Epithelial cell of proximal tubule (primary cell): ENCODE data around the gene RRH. TPM values are rescaled to one million over a fixed set of nuclear protein-coding genes. Genes with fewer than 3 reads are reported as not detected.
"Not testable (repeated sequence)": the region's sequence is repeated elsewhere in the genome, so short reads cannot be mapped to it uniquely, and the experiment has no call there.

ENCODE experiments used
- DNase-seq: peaks from one replicate; pipeline ENCODE4 v3.0.0-alpha.2; 2011; ENCODE audit warnings: low read depth
- H3K4me3 ChIP-seq: 2 replicates; pipeline ENCODE4 v1.5.1; 2011; ENCODE audit warnings: low read depth, mild to moderate bottlenecking, low read length
- CTCF ChIP-seq: conservative IDR thresholded peaks from 2 replicates; pipeline ENCODE4 v1.5.1; 2012; ENCODE audit warnings: low read depth, mild to moderate bottlenecking, low read length
- total RNA-seq: library from RNA; depleted of rRNA; stranded (reverse); fragments of >200 nt; gene quantifications from 2 replicates; pipeline ENCODE4 v1.2.3, GENCODE V29; 2015

RRH gene
- total RNA-seq, 1 donor from 2014 or later = not detected

GRCh38 chr4:109836985-109837384 is 9.2 kb downstream of the RRH start:
- no peak for TF ChIP-seq CTCF
- H3K4me3 ChIP-seq = no peak overlapping the region
- DNase-seq = no peak

GRCh38 chr4:109846395-109847098 is 18.8 kb downstream of the RRH start:
- no peak for DNase-seq
- no peak for TF ChIP-seq CTCF
- H3K4me3 ChIP-seq = no peak overlapping the region

GRCh38 chr4:109847896-109848442 is 20.2 kb downstream of the RRH start, which contains the start of gene LRIT3:
Gene LRIT3 (plus strand): TSS chr4:109848107. CDS start chr4:109848202, 95 bp downstream.
- no peak for TF ChIP-seq CTCF
- H3K4me3 ChIP-seq = no peak within 1 kb of the TSS
- DNase-seq = no peak

- no peak for DNase-seq
- no peak for TF ChIP-seq CTCF
- no peak overlapping the region for H3K4me3 ChIP-seq
Observed at GRCh38 chr4:109848501-109848900, 20.7 kb downstream of the RRH start.

- TF ChIP-seq CTCF = no peak
- no peak for DNase-seq
- no peak overlapping the region for H3K4me3 ChIP-seq
Observed at GRCh38 chr4:109850601-109851000, 22.8 kb downstream of the RRH start.

GRCh38 chr4:109859426-109860300 is 31.9 kb downstream of the RRH start:
- not testable (repeated sequence) for H3K4me3 ChIP-seq, DNase-seq

GRCh38 chr4:109861271-109861670 is 33.5 kb downstream of the RRH start:
- TF ChIP-seq CTCF = no peak
- H3K4me3 ChIP-seq = no peak overlapping the region
- no peak for DNase-seq
